Uterus (tissue), 2 donors: ENCODE measurements around the gene QTRT2.

ENCODE experiments used
- CTCF ChIP-seq, 4 experiments: fragments of 200-600 bp in 2 of 4; fragments of 450-650 bp in 2 of 4; sonication (generic) in 2 of 4; IDR thresholded peaks; one replicate each; pipeline ENCODE4 v1.5.1; 2016 to 2019; ENCODE audit warnings: antibody characterized with exemption in 4 of 4, mild to moderate bottlenecking in 2 of 4, moderate library complexity in 1 of 4
- POLR2A ChIP-seq, 2 donors: fragments of 450-650 bp; IDR thresholded peaks; one replicate each; pipeline ENCODE4 v1.6.1; 2016; ENCODE audit warnings: antibody characterized with exemption in 2 of 2, mild to moderate bottlenecking in 1 of 2, moderate library complexity in 1 of 2

DNA sequence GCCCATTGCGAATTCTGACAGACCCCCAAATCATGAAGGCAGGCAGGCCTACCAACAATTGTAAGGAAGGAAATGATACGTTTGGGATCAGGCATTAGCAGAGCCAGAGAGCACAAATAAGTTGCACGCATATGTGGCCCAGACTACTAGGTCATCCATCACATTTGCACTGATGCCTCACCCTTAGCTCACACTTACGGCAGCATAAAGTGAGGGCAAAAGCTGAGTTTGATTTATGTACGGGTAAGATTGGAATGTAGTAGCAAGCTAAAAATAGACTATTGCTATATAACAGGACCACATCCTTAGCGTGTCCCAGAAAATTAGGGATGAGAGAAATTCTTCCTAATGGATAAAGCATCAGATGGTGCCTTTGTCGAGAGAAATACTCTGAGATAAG is 58.6 kb downstream of the QTRT2 start:
- no peak for TF ChIP-seq POLR2A (IDR thresholded peaks at IDR 0.05)
- no peak for TF ChIP-seq CTCF (IDR thresholded peaks at IDR 0.05)
